NCI-H2227 (cell line): ENCODE data around the gene STON1.
"Not testable (repeated sequence)": the region's sequence is repeated elsewhere in the genome, so short reads cannot be mapped to it uniquely, and the experiment has no call there.

Experiments used
- DNase-seq: peaks from one replicate; lab custom pipeline; 2025; ENCODE audit not compliant: unreplicated experiment; lab: John Stamatoyannopoulos, UW

STON1 gene

DNA sequence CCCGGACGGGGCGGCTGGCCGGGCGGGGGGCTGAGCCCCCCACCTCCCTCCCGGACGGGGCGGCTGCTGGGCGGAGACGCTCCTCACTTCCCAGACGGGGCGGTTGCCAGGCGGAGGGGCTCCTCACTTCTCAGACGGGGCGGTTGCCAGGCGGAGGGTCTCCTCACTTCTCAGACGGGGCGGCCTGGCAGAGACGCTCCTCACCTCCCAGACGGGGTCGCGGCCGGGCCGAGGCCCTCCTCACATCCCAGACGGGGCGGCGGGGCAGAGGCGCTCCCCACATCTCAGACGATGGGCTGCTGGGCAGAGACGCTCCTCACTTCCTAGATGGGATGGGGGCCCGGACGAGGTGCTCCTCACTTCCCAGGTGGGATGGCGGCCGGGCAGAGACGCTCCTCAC is 84.6 kb downstream of the STON1 start:
- not testable (repeated sequence) for DNase-seq

DNA sequence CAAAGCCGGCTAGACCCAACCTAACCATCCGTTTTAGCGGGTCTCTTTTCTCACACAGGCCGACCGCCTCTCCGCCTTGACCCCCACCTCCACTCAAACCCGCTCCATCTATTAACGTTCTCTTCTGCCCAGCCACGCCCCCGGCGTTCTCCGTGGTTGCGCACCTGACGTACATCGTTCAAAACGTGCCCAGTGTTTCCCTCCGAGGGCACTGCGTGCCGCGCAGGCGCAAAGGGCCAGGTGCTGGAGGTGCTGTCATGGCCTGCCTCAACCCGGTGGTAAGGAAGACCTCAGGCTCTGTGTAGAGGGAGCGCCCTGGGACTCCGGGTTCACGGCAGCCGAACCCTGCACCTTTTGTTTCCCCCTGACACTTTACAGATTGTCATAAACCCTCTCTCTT is 87.7 kb downstream of the STON1 start, which contains the start of gene GTF2A1L:
Gene GTF2A1L (plus strand): TSS at position 239 of the 400 bp plus-strand sequence. CDS start 19 bp downstream, at position 258.
- DNase-seq = no peak

DNA sequence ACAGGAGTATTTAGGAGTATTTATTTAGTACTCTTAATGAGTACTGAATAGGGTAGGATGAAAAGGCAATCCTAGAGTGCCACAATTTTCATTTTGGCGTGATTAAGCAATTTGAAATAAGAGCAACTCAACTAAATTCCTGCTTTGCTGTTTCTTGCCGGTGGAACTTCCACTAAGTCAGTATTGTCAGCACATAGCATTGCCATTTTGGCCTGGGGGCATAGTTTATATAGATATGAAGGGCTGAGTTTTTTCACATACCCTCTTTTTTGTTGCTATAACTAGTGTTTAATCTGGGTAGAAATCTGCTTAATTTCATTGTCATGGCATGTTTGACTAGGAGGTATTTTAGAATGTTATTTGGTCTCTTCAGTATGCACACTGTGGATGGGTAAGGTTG is 89.6 kb downstream of the STON1 start:
- DNase-seq = no peak

DNA sequence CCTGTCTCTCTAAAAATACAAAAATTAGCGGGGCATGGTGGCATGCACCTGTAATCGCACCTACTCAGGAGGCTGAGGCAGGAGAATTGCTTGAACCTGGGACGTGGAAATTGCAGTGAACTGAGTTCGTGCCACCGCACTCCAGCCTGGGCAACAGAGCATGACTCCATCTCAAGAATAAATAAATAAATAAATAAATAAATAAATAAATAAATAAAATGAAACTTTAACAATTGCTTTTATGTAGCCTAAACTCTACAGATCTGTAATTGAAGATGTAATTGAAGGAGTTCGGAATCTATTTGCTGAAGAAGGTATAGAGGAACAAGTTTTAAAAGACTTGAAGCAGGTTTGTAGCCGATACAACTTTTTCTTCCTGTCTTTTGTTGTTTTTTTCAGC is 90.7 kb downstream of the STON1 start:
- no peak for DNase-seq

DNA sequence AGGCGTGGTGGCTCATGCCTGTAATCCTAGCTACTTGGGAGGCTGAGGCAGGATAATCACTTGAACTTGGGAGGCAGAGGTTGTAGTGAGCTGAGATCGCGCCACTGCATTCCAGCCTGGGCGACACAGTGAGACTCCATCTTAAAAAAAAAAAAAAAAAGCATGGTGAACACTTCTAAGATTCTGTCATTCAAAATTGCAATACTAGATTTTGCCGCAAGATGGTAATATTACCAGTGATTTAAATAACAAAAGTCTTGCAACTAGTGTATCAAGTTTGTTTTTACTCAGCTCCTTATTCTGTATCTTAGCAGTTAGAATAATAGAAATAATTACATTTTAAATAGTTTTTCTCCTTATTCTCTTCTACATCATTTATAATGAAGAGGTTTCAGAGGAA is 92.7 kb downstream of the STON1 start:
- peak; percentile 86 for DNase-seq

DNA sequence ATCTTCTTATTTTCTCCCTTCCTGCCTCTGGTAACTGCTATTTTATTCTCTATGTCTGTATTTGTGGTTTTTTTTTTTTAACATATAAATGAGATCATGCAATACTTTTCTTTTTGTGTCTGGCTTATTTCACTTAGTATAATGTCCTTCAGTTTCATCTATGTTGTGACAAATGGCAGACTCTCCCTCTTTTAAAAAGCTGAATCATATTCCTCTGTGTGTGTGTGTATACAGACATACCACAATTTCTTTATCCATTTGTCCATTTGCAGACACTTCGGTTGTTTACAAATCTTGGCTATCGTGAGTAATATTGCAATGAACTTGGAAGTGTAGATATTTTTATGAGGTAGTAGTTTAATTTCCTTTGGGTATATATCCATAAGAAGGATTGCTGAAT is 94.7 kb downstream of the STON1 start:
- DNase-seq = no peak

DNA sequence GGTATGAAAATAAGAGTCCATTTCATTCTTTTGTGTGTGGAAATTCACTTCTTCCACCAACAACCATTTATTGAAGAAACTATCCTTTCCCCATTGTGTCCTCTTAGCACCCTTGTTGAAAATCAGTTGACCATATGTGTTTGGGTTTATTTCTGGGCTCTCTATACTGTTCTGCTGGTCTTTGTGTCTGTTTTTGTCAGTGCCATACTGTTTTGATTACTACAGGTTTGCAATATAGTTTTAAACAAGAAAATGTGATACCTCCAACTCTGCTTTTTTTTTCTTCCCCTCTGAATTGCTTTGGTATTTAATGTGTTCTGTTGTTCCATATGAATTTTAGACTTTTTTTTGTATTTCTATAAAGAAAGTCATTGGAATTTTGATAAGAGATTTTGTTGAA is 96.1 kb downstream of the STON1 start:
- DNase-seq = no peak

DNA sequence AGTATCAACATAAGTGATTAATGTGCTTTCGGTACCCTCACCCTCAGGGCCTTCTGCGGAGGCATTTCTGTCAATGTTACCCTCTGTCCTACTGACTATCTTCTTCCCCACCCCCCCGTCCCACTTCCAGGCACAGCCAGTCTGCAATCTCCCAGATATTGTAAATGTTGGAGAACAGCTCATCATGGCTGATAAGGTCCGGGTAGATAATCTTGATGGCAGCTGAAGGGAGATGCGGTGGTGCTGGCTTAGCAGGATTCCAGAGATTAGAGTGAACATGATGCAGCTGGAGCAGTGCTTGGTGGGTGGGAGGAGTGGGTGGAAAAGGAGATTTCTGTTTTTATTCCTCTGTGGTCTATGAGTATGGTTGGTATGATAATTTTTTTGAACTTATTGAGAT is 103.2 kb downstream of the STON1 start:
- no peak for DNase-seq

DNA sequence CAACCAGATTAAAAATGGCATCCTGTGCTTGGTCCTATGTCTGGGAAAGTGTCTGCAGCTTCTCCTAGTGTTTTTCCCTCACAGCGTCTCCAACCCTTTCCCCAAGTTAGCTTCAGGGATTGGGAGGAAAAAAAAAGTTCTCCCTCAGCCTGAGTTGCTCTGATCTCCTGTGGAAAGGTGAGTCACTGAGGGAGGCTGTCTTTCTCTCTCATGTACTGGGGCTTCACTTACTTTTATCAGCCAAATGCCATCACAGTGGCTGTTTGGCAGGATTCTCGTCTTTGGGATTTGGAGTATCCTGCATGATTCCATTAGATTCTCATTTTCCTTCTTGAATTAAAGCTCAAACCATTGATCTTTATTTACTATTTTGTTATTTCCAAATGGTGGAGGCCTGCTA is 105.8 kb downstream of the STON1 start:
- no peak for DNase-seq

DNA sequence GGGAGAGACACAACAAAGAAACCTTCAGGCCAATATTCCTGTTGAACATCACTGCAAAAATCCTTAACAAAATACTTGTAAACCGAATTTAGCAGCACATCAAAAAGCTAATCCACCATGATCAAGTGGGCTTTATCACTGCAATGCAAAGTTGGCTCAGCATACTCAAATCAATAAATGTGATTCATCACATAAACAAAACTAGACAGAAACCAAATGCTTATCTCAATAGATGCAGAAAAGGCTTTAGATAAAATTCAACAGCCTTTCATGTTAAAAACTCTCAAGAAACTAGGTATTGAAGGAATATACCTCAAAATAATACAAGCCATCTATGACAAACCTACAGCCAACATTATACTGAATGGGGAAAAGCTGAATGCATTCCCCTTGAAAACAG is 108.3 kb downstream of the STON1 start:
- no peak for DNase-seq
